Astrocyte (in vitro differentiated cells and primary cell): ENCODE results near the gene WDHD1. TPM values are rescaled to one million over a fixed set of nuclear protein-coding genes. Genes with fewer than 3 reads are reported as not detected.
A peak's percentile ranks its signal among the peaks of the same experiment; 100 is the strongest.

Experiments
- DNase-seq: peaks from one replicate; pipeline ENCODE4 v3.0.0-alpha.2; 2010; ENCODE audit warnings: low read depth
- FAIRE-seq: peaks from 2 replicates; lab custom pipeline; 2011; peaks lifted over from hg19 to GRCh38; lab: Jason Lieb, UNC
- H2AFZ ChIP-seq: 2 replicates; pipeline ENCODE4 v1.6.0; 2012; ENCODE audit warnings: low read depth, low read length, inconsistent platforms
- H3K27ac ChIP-seq: 2 replicates; pipeline ENCODE4 v1.5.1; 2011; ENCODE audit warnings: low read depth, low read length, inconsistent platforms
- H3K27me3 ChIP-seq: 2 replicates; pipeline ENCODE4 v1.6.0; 2011; ENCODE audit warnings: low read length, inconsistent platforms; ENCODE audit not compliant: insufficient read depth
- H3K36me3 ChIP-seq: 2 replicates; pipeline ENCODE4 v1.5.1; 2011; ENCODE audit warnings: low read length, inconsistent platforms; ENCODE audit not compliant: insufficient read depth
- H3K4me1 ChIP-seq: 2 replicates; pipeline ENCODE4 v1.5.1; 2011; ENCODE audit warnings: low read length, inconsistent platforms; ENCODE audit not compliant: insufficient read depth
- H3K4me2 ChIP-seq: 2 replicates; pipeline ENCODE4 v1.6.0; 2012; ENCODE audit warnings: low read length, inconsistent platforms
- H3K4me3 ChIP-seq: 2 replicates; pipeline ENCODE4 v1.5.1; 2011; ENCODE audit warnings: low read depth, mild to moderate bottlenecking, low read length, inconsistent platforms; ENCODE audit not compliant: insufficient read depth
- H3K79me2 ChIP-seq: 2 replicates; pipeline ENCODE4 v1.6.0; 2012; ENCODE audit warnings: mild to moderate bottlenecking, low read length, inconsistent platforms; ENCODE audit not compliant: insufficient read depth
- H3K9ac ChIP-seq: 2 replicates; pipeline ENCODE4 v1.6.0; 2012; ENCODE audit warnings: mild to moderate bottlenecking, low read length, inconsistent platforms
- H3K9me3 ChIP-seq: 2 replicates; pipeline ENCODE4 v1.5.1; 2012; ENCODE audit warnings: low read depth, mild to moderate bottlenecking, low read length, inconsistent platforms; ENCODE audit not compliant: insufficient read depth
- H4K20me1 ChIP-seq: 2 replicates; pipeline ENCODE4 v1.6.0; 2012; ENCODE audit warnings: low read length, inconsistent platforms; ENCODE audit not compliant: insufficient read depth
- H3K27ac Mint-ChIP-seq: one replicate; pipeline ENCODE4 v1.8.0; 2021; ENCODE audit warnings: mild to moderate bottlenecking, mixed read lengths; ENCODE audit not compliant: unreplicated experiment
- H3K27me3 Mint-ChIP-seq: one replicate; pipeline ENCODE4 v1.8.0; 2021; ENCODE audit warnings: low read depth, mixed read lengths; ENCODE audit not compliant: unreplicated experiment
- H3K36me3 Mint-ChIP-seq: one replicate; pipeline ENCODE4 v1.8.0; 2021; ENCODE audit warnings: low read depth, mixed read lengths; ENCODE audit not compliant: unreplicated experiment
- H3K4me1 Mint-ChIP-seq: one replicate; pipeline ENCODE4 v1.8.0; 2021; ENCODE audit warnings: low read depth, mixed read lengths; ENCODE audit not compliant: unreplicated experiment
- H3K4me3 Mint-ChIP-seq: one replicate; pipeline ENCODE4 v1.8.0; 2021; ENCODE audit warnings: mild to moderate bottlenecking, moderate library complexity, mixed read lengths; ENCODE audit not compliant: unreplicated experiment
- H3K9me3 Mint-ChIP-seq: one replicate; pipeline ENCODE4 v1.8.0; 2021; ENCODE audit warnings: mild to moderate bottlenecking, mixed read lengths; ENCODE audit not compliant: unreplicated experiment
- CTCF ChIP-seq: IDR thresholded peaks from 2 replicates; pipeline ENCODE4 v1.5.1; 2011; ENCODE audit warnings: low read depth, mild to moderate bottlenecking, inconsistent platforms, low read length, moderate library complexity; ENCODE audit not compliant: insufficient read depth
- EZH2 ChIP-seq: IDR thresholded peaks from 2 replicates; pipeline ENCODE4 v1.6.1; 2012; ENCODE audit warnings: mild to moderate bottlenecking, low read length, inconsistent platforms; ENCODE audit not compliant: insufficient read depth
- total RNA-seq: library from RNA; stranded (reverse); gene quantifications from 2 replicates; pipeline ENCODE4 v1.2.1, GENCODE V29; 2021

Gene WDHD1
- total RNA-seq, 1 donor from 2014 or later, result 9.3 TPM

- Histone ChIP-seq H3K4me1 (no peaks in the 10 kb centered on the region), H3K36me3 (no peaks in the 10 kb centered on the region), H3K27ac (no peak overlapping the region), H2AFZ (no peak overlapping the region), H3K79me2 (no peaks in the 10 kb centered on the region), H3K9ac (no peak overlapping the region), H3K9me3 (no peaks in the 10 kb centered on the region), H3K4me3 (no peak overlapping the region), H3K27me3 (no peaks in the 10 kb centered on the region), H3K4me2 (no peak overlapping the region), H4K20me1 (no peaks in the 10 kb centered on the region)
- no peaks in the 10 kb centered on the region for H3K27me3 Mint-ChIP-seq
- no peaks in the 10 kb centered on the region for H3K9me3 Mint-ChIP-seq
- H3K4me1 Mint-ChIP-seq, result no peaks in the 10 kb centered on the region
- TF ChIP-seq CTCF (no peak), EZH2 (no peak)
- no peaks in the 10 kb centered on the region for H3K36me3 Mint-ChIP-seq
- H3K4me3 Mint-ChIP-seq, result no peak overlapping the region
- FAIRE-seq (no peak), DNase-seq (peak; percentile 30)
- no peak overlapping the region for H3K27ac Mint-ChIP-seq
These were observed 90.9 kb downstream of the WDHD1 start for GRCh38 chr14:54935958-54936357.

- Mint-ChIP-seq H3K27me3 (no peaks in the 10 kb centered on the region), H3K4me3 (no peak overlapping the region), H3K9me3 (no peaks in the 10 kb centered on the region), H3K4me1 (no peaks in the 10 kb centered on the region), H3K36me3 (peaks cover 1% of the 10 kb centered on the region), H3K27ac (no peak overlapping the region)
- FAIRE-seq (no peak), DNase-seq (no peak)
- Histone ChIP-seq H3K4me3 (no peak overlapping the region), H3K36me3 (no peaks in the 10 kb centered on the region), H3K9ac (no peak overlapping the region), H3K4me2 (no peak overlapping the region), H3K9me3 (no peaks in the 10 kb centered on the region), H3K79me2 (no peaks in the 10 kb centered on the region), H4K20me1 (no peaks in the 10 kb centered on the region), H3K27me3 (no peaks in the 10 kb centered on the region), H2AFZ (no peak overlapping the region), H3K4me1 (no peaks in the 10 kb centered on the region), H3K27ac (no peak overlapping the region)
- TF ChIP-seq CTCF (no peak), EZH2 (no peak)
These were observed 91.8 kb downstream of the WDHD1 start for GRCh38 chr14:54935100-54935499.

- no peak overlapping the region for H3K4me2 ChIP-seq
- Mint-ChIP-seq H3K4me3 (no peak overlapping the region), H3K27ac (no peak overlapping the region), H3K36me3 (peaks cover 1% of the 10 kb centered on the region), H3K27me3 (peaks cover 2% of the 10 kb centered on the region), H3K9me3 (no peaks in the 10 kb centered on the region), H3K4me1 (no peaks in the 10 kb centered on the region)
- no peaks in the 10 kb centered on the region for H3K79me2 ChIP-seq
- H3K4me3 ChIP-seq, result no peak overlapping the region
- H3K36me3 ChIP-seq, result no peaks in the 10 kb centered on the region
- H3K27me3 ChIP-seq, result no peaks in the 10 kb centered on the region
- H3K9me3 ChIP-seq, result no peaks in the 10 kb centered on the region
- no peak for TF ChIP-seq CTCF
- no peak for TF ChIP-seq EZH2
- FAIRE-seq (no peak), DNase-seq (no peak)
- H3K27ac ChIP-seq, result no peak overlapping the region
- H3K9ac ChIP-seq, result no peak overlapping the region
- H3K4me1 ChIP-seq, result no peaks in the 10 kb centered on the region
- H4K20me1 ChIP-seq, result no peaks in the 10 kb centered on the region
- no peak overlapping the region for H2AFZ ChIP-seq
These were observed 93.9 kb downstream of the WDHD1 start for GRCh38 chr14:54933006-54933405.
